ENCODE data around the gene MIAT. TPM values are rescaled to one million over a fixed set of nuclear protein-coding genes. Genes with fewer than 3 reads are reported as not detected.
A peak's percentile ranks its signal among the peaks of the same experiment; 100 is the strongest.

Gene MIAT
- total RNA-seq, 1 donor from 2014 or later, result 6.1 TPM

- DNase-seq (no peak), ATAC-seq (no peak)
- H3K27me3 ChIP-seq, result peaks cover 34% of the 10 kb centered on the region
- H3K27ac ChIP-seq, result no peak overlapping the region
- intact Hi-C loops (cut with DNase I), result no loop called here
- no peak for TF ChIP-seq CTCF (IDR thresholded peaks at IDR 0.05)
- H3K36me3 ChIP-seq, result no peaks in the 10 kb centered on the region
- H3K4me3 ChIP-seq, result peak overlapping the region; percentile 39
- peaks cover 21% of the 10 kb centered on the region for H3K4me1 ChIP-seq
- H3K9me3 ChIP-seq, result no peaks in the 10 kb centered on the region
Measured at GRCh38 chr22:26658161-26658560, 773 bp downstream of the MIAT start.

GRCh38 chr22:26658671-26659478, 1.5 kb downstream of the MIAT start:
- intact Hi-C loops (cut with DNase I), result no loop called here
- H3K9me3 ChIP-seq, result no peaks in the 10 kb centered on the region
- H3K4me1 ChIP-seq, result peaks cover 21% of the 10 kb centered on the region
- peak overlapping the region; percentile 39 for H3K4me3 ChIP-seq
- H3K36me3 ChIP-seq, result no peaks in the 10 kb centered on the region
- DNase-seq (peak; percentile 63), ATAC-seq (peak; percentile 69)
- peaks cover 34% of the 10 kb centered on the region for H3K27me3 ChIP-seq
- TF ChIP-seq CTCF (IDR thresholded peaks at IDR 0.05), result no peak
- no peak overlapping the region for H3K27ac ChIP-seq

GRCh38 chr22:26660356-26660755, 3.0 kb downstream of the MIAT start:
- ATAC-seq (no peak), DNase-seq (no peak)
- H3K27me3 ChIP-seq, result peaks cover 34% of the 10 kb centered on the region
- H3K4me1 ChIP-seq, result peaks cover 21% of the 10 kb centered on the region
- no peaks in the 10 kb centered on the region for H3K36me3 ChIP-seq
- H3K9me3 ChIP-seq, result no peaks in the 10 kb centered on the region
- H3K4me3 ChIP-seq, result no peak overlapping the region
- H3K27ac ChIP-seq, result no peak overlapping the region
- no peak for TF ChIP-seq CTCF (IDR thresholded peaks at IDR 0.05)
- intact Hi-C loops (cut with DNase I), result no loop called here

GRCh38 chr22:26660961-26661578, 3.7 kb downstream of the MIAT start:
- H3K4me1 ChIP-seq, result peaks cover 21% of the 10 kb centered on the region
- peaks cover 34% of the 10 kb centered on the region for H3K27me3 ChIP-seq
- no peak overlapping the region for H3K27ac ChIP-seq
- no peak for TF ChIP-seq CTCF (IDR thresholded peaks at IDR 0.05)
- ATAC-seq (no peak), DNase-seq (no peak)
- H3K36me3 ChIP-seq, result no peaks in the 10 kb centered on the region
- intact Hi-C loops (cut with DNase I), result no loop called here
- no peak overlapping the region for H3K4me3 ChIP-seq
- no peaks in the 10 kb centered on the region for H3K9me3 ChIP-seq

- no peaks in the 10 kb centered on the region for H3K36me3 ChIP-seq
- DNase-seq (no peak), ATAC-seq (no peak)
- TF ChIP-seq CTCF (IDR thresholded peaks at IDR 0.05), result no peak
- H3K4me1 ChIP-seq, result peaks cover 17% of the 10 kb centered on the region
- H3K27me3 ChIP-seq, result peaks cover 28% of the 10 kb centered on the region
- no peak overlapping the region for H3K4me3 ChIP-seq
- intact Hi-C loops (cut with DNase I), result no loop called here
- H3K9me3 ChIP-seq, result no peaks in the 10 kb centered on the region
- no peak overlapping the region for H3K27ac ChIP-seq
Measured at GRCh38 chr22:26662160-26662559, 4.8 kb downstream of the MIAT start.

Measured in upper lobe of right lung (tissue), 1 donor.